CD4-positive, CD25-positive, alpha-beta regulatory T cell (primary cell): ENCODE data around the gene STAT5A. TPM values are rescaled to one million over a fixed set of nuclear protein-coding genes. Genes with fewer than 3 reads are reported as not detected.

Source experiments
- ATAC-seq, 2 donors: fragments of 150-1000 bp; cut with Tn5 transposase; one replicate each; pipeline ENCODE4 v1.10.0; 2021; ENCODE audit warnings: low read depth in 2 of 2, moderate number of reproducible peaks in 2 of 2, moderate library complexity in 1 of 2
- DNase-seq, 3 donors: peaks; one replicate each; pipeline versions ENCODE4 v3.0.0 to v3.0.0-alpha.2; 2012 to 2022; ENCODE audit warnings: mixed read lengths in 1 of 3
- H3K27ac ChIP-seq: one replicate; pipeline ENCODE4 v1.7.0; 2013; ENCODE audit warnings: mild to moderate bottlenecking, low read length; ENCODE audit not compliant: insufficient read depth, poor library complexity, severe bottlenecking
- H3K27me3 ChIP-seq: one replicate; pipeline ENCODE4 v1.7.0; 2013; ENCODE audit warnings: low read length; ENCODE audit not compliant: control insufficient read depth, insufficient read depth
- H3K36me3 ChIP-seq: one replicate; pipeline ENCODE4 v1.7.0; 2013; ENCODE audit warnings: mild to moderate bottlenecking, low read length, moderate library complexity; ENCODE audit not compliant: control insufficient read depth, insufficient read depth
- H3K4me1 ChIP-seq: 2 replicates; pipeline ENCODE4 v1.7.0; 2013; ENCODE audit warnings: mild to moderate bottlenecking, low read length; ENCODE audit not compliant: insufficient read depth, control insufficient read depth, poor library complexity, severe bottlenecking
- H3K4me3 ChIP-seq: one replicate; pipeline ENCODE4 v1.7.0; 2013; ENCODE audit warnings: low read depth, mild to moderate bottlenecking, low read length, moderate library complexity
- H3K9me3 ChIP-seq, 2 experiments: 1 replicate in 1 of 2; 2 replicates in 1 of 2; pipeline ENCODE4 v1.7.0; 2013; ENCODE audit warnings: low read length in 2 of 2, mild to moderate bottlenecking in 1 of 2, moderate library complexity in 1 of 2; ENCODE audit not compliant: control insufficient read depth in 2 of 2
- H3K27ac Mint-ChIP-seq, 3 donors: one replicate each; pipeline ENCODE4 v1.8.0; 2020 to 2022; ENCODE audit warnings: mild to moderate bottlenecking in 3 of 3, mixed read lengths in 3 of 3, moderate library complexity in 2 of 3
- H3K27me3 Mint-ChIP-seq: one replicate; pipeline ENCODE4 v1.8.0; 2022; ENCODE audit warnings: mild to moderate bottlenecking, mixed read lengths
- H3K36me3 Mint-ChIP-seq: one replicate; pipeline ENCODE4 v1.8.0; 2020; ENCODE audit warnings: mixed read lengths
- H3K4me1 Mint-ChIP-seq, 4 donors: one replicate each; pipeline ENCODE4 v1.8.0; 2020 to 2022; ENCODE audit warnings: mixed read lengths in 4 of 4, mild to moderate bottlenecking in 1 of 4
- H3K4me3 Mint-ChIP-seq, 4 donors: one replicate each; pipeline ENCODE4 v1.8.0; 2020 to 2022; ENCODE audit warnings: mild to moderate bottlenecking in 4 of 4, mixed read lengths in 4 of 4, moderate library complexity in 3 of 4
- H3K9me3 Mint-ChIP-seq, 7 donors: one replicate each; pipeline ENCODE4 v1.8.0; 2020 to 2022; ENCODE audit warnings: mixed read lengths in 7 of 7, mild to moderate bottlenecking in 3 of 7, moderate library complexity in 2 of 7
- polyA plus RNA-seq, 4 donors: library from polyadenylated mRNA; unstranded; fragments of 300-500 nt; fragmentation: Illumina TruSeq; gene quantifications; one replicate each; pipeline ENCODE4 v1.2.3, GENCODE V29; 2021
- total RNA-seq: library from RNA; stranded (reverse); gene quantifications from one replicate; pipeline ENCODE4 v1.2.3, GENCODE V29; 2022

STAT5A gene
- total and polyA plus RNA-seq, 5 donors from 2014 or later, result 71.1 to 177 (median 76.8) TPM

- H3K36me3 Mint-ChIP-seq, result no peaks in the 10 kb centered on the region
- H3K4me3 ChIP-seq, result no peak overlapping the region
- H3K36me3 ChIP-seq, result no peaks in the 10 kb centered on the region
- peaks cover 13% of the 10 kb centered on the region for H3K4me1 ChIP-seq
- no peaks in the 10 kb centered on the region for H3K27me3 Mint-ChIP-seq
- peak overlapping the region in 1 of 4 donors; percentile 80 for H3K4me3 Mint-ChIP-seq
- DNase-seq (no peak), ATAC-seq (peak in 1 of 2 donors; percentile 23)
- H3K4me1 Mint-ChIP-seq, result peaks cover 4 to 34% (median 18%) of the 10 kb centered on the region in 4 donors
- H3K27ac Mint-ChIP-seq, result peak overlapping the region in 1 of 3 donors; percentile 75
- no peaks in the 10 kb centered on the region for H3K9me3 ChIP-seq
- H3K27me3 ChIP-seq, result no peaks in the 10 kb centered on the region
- H3K9me3 Mint-ChIP-seq, result no peaks in the 10 kb centered on the region
- H3K27ac ChIP-seq, result no peak overlapping the region
Measured at GRCh38 chr17:42281571-42282096, 6.7 kb upstream of the STAT5A start.

DNA sequence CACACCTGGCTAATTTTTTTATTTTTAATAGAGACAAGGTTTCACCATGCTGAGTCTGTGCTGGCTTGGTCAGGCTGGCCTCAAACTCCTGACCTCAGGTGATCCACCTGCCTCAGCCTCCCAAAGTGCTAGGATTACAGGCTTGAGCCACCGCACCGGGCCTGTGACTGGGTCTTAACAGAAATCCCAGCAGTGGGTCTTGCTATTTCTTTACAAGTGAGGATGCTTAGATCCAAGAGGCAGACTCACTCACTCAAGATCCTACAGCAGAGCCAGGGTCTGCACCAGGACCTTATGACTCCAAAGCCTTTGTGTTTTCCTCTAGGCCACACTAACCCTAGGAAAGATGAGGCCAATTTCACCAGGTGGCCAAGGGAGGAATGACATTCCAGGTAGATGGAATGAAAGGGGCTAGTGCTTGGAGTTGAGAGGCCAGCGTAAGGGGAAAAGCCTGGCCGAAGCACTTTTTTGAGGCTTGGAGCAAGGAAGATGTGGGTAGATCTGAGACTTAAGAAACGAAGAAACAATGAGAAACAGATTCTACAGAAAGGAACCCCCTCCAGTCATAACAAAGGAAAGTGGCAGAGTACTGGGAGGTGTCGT is 5.7 kb upstream of the STAT5A start:
- no peak overlapping the region for H3K4me3 ChIP-seq
- no peaks in the 10 kb centered on the region for H3K27me3 ChIP-seq
- H3K36me3 ChIP-seq, result no peaks in the 10 kb centered on the region
- H3K4me3 Mint-ChIP-seq, result peak overlapping the region in 2 of 4 donors; percentile 39 to 58
- ATAC-seq, result no peak
- H3K27me3 Mint-ChIP-seq, result no peaks in the 10 kb centered on the region
- peak overlapping the region in 2 of 3 donors; percentile 26 to 83 for H3K27ac Mint-ChIP-seq
- no peak for DNase-seq
- no peak overlapping the region for H3K27ac ChIP-seq
- no peaks in the 10 kb centered on the region for H3K9me3 ChIP-seq
- H3K9me3 Mint-ChIP-seq, result no peaks in the 10 kb centered on the region
- H3K36me3 Mint-ChIP-seq, result no peaks in the 10 kb centered on the region
- peaks cover 4 to 37% (median 23%) of the 10 kb centered on the region in 4 donors for H3K4me1 Mint-ChIP-seq
- peaks cover 17% of the 10 kb centered on the region for H3K4me1 ChIP-seq

DNA sequence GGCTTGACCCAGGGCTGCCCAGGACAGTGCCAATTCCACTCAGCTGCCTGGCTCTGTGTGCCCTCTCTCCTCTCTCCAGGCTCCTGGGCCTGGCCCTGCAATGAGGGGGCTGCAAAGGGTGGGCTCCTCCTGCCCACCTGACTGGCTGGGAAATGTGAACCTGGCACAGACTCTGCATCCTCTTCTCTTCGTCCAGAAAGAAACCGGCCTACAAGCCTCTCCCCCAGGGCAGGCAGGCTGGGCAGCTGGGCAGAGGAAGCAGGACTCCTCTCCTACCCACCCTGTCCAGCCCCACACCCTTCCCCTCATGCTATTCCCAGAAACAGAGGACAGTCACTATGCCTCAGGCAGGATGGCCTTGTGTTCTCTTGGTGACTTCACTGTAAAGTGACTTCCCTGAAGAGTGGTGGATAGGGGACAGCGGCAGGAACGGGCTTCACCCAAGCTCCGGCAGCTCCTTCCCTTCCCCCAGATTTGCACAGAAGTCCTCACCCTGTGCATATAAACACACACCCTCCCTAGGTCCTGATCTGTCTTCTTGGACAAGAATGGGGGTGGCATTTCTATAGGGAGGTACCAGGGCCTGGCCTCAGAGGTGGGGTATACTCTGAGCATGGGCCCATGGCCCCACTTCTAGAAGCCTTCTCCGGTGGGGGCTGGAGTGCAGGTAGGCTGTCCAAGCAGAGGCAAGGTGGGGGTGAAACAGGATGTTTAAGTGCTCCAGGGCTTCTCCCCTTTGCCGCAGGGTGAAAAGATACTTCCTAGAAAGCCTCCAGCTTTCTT is 4.9 kb upstream of the STAT5A start:
- Histone ChIP-seq H3K9me3 (no peaks in the 10 kb centered on the region), H3K4me1 (peaks cover 22% of the 10 kb centered on the region), H3K36me3 (no peaks in the 10 kb centered on the region), H3K4me3 (no peak overlapping the region), H3K27ac (no peak overlapping the region), H3K27me3 (no peaks in the 10 kb centered on the region)
- H3K27me3 Mint-ChIP-seq, result no peaks in the 10 kb centered on the region
- peak overlapping the region in 2 of 3 donors; percentile 38 to 83 for H3K27ac Mint-ChIP-seq
- peak overlapping the region in 1 of 4 donors; percentile 39 for H3K4me3 Mint-ChIP-seq
- H3K9me3 Mint-ChIP-seq, result no peaks in the 10 kb centered on the region
- peaks cover 4 to 36% (median 27%) of the 10 kb centered on the region in 4 donors for H3K4me1 Mint-ChIP-seq
- DNase-seq (no peak), ATAC-seq (no peak)
- no peaks in the 10 kb centered on the region for H3K36me3 Mint-ChIP-seq

GRCh38 chr17:42284024-42284369 is 4.3 kb upstream of the STAT5A start:
- Histone ChIP-seq H3K4me1 (peaks cover 27% of the 10 kb centered on the region), H3K4me3 (no peak overlapping the region), H3K9me3 (no peaks in the 10 kb centered on the region), H3K27me3 (no peaks in the 10 kb centered on the region), H3K36me3 (no peaks in the 10 kb centered on the region), H3K27ac (no peak overlapping the region)
- ATAC-seq, result no peak
- H3K27ac Mint-ChIP-seq, result peak overlapping the region in 1 of 3 donors; percentile 32
- H3K4me1 Mint-ChIP-seq, result peaks cover 4 to 37% (median 27%) of the 10 kb centered on the region in 4 donors
- H3K27me3 Mint-ChIP-seq, result no peaks in the 10 kb centered on the region
- H3K4me3 Mint-ChIP-seq, result no peak overlapping the region
- no peak for DNase-seq
- no peaks in the 10 kb centered on the region for H3K9me3 Mint-ChIP-seq
- no peaks in the 10 kb centered on the region for H3K36me3 Mint-ChIP-seq

- H3K4me1 ChIP-seq, result peaks cover 33% of the 10 kb centered on the region
- H3K4me3 ChIP-seq, result no peak overlapping the region
- ATAC-seq (no peak), DNase-seq (no peak)
- no peaks in the 10 kb centered on the region for H3K27me3 ChIP-seq
- no peak overlapping the region for H3K27ac ChIP-seq
- H3K36me3 Mint-ChIP-seq, result no peaks in the 10 kb centered on the region
- no peaks in the 10 kb centered on the region for H3K9me3 ChIP-seq
- H3K9me3 Mint-ChIP-seq, result no peaks in the 10 kb centered on the region
- H3K4me1 Mint-ChIP-seq, result peaks cover 4 to 42% (median 31%) of the 10 kb centered on the region in 4 donors
- H3K27me3 Mint-ChIP-seq, result no peaks in the 10 kb centered on the region
- H3K27ac Mint-ChIP-seq, result no peak overlapping the region
- no peaks in the 10 kb centered on the region for H3K36me3 ChIP-seq
- H3K4me3 Mint-ChIP-seq, result peak overlapping the region in 1 of 4 donors; percentile 2
Measured at GRCh38 chr17:42284566-42284965, 3.7 kb upstream of the STAT5A start.

- H3K27me3 Mint-ChIP-seq, result no peaks in the 10 kb centered on the region
- H3K27ac Mint-ChIP-seq, result peak overlapping the region; percentile 36 to 52 (median 41)
- no peak for DNase-seq
Measured at GRCh38 chr17:42285346-42286050, 2.8 kb upstream of the STAT5A start.

GRCh38 chr17:42286411-42287221 is 1.7 kb upstream of the STAT5A start:
- Histone ChIP-seq H3K27ac (peak overlapping the region; percentile 95), H3K4me1 (peaks cover 41% of the 10 kb centered on the region), H3K9me3 (no peaks in the 10 kb centered on the region), H3K4me3 (peak overlapping the region; percentile 81), H3K36me3 (peaks cover 6% of the 10 kb centered on the region), H3K27me3 (no peaks in the 10 kb centered on the region)
- H3K27me3 Mint-ChIP-seq, result no peaks in the 10 kb centered on the region
- peaks cover 7 to 60% (median 42%) of the 10 kb centered on the region in 4 donors for H3K4me1 Mint-ChIP-seq
- no peaks in the 10 kb centered on the region for H3K9me3 Mint-ChIP-seq
- peaks cover 3% of the 10 kb centered on the region for H3K36me3 Mint-ChIP-seq
- peak overlapping the region; percentile 97 to 98 (median 97) for H3K4me3 Mint-ChIP-seq
- ATAC-seq (no peak), DNase-seq (no peak)
- peak overlapping the region; percentile 98 to 99 (median 98) for H3K27ac Mint-ChIP-seq

More at GRCh38 chr17:42285346-42286050, 2.8 kb upstream of the STAT5A start:
- no peaks in the 10 kb centered on the region for H3K27me3 ChIP-seq
- peaks cover 41% of the 10 kb centered on the region for H3K4me1 ChIP-seq
- H3K27ac ChIP-seq, result no peak overlapping the region
- Mint-ChIP-seq H3K9me3 (no peaks in the 10 kb centered on the region), H3K4me3 (peak overlapping the region in 2 of 4 donors; percentile 19 to 97), H3K4me1 (peaks cover 4 to 51% (median 35%) of the 10 kb centered on the region in 4 donors), H3K36me3 (no peaks in the 10 kb centered on the region)
- no peaks in the 10 kb centered on the region for H3K36me3 ChIP-seq
- ATAC-seq, result no peak
- no peaks in the 10 kb centered on the region for H3K9me3 ChIP-seq
- H3K4me3 ChIP-seq, result no peak overlapping the region
